Measurements from ENCODE around the gene EXOC4. TPM values are rescaled to one million over a fixed set of nuclear protein-coding genes. Genes with fewer than 3 reads are reported as not detected.

EXOC4 gene
- total RNA-seq, 2 donors from 2014 or later, result 62.0 to 146 TPM

- Histone ChIP-seq H3K4me1 (no peaks in the 10 kb centered on the region), H3K27ac (no peak overlapping the region), H3K4me3 (no peak overlapping the region), H3K9me3 (no peaks in the 10 kb centered on the region), H3K27me3 (no peaks in the 10 kb centered on the region), H3K36me3 (replicated peaks in 1 of 2; ENCODE audit: insufficient read depth in 1 of 2, low read depth in 2 of 2) (no peaks in the 10 kb centered on the region)
- 76 to 89% methylated on average over 3 of the region's 3 CpGs for WGBS, 2 donors
- DNase-seq, result no peak
- TF ChIP-seq CTCF (IDR thresholded peaks at IDR 0.05) (no peak), POLR2A (IDR thresholded peaks at IDR 0.05) (no peak)
- ATAC-seq, result no peak
- intact Hi-C loops (cut with DNase I), result no loop called here
These were observed 372.2 kb downstream of the EXOC4 start for GRCh38 chr7:133625046-133625445.

GRCh38 chr7:133629701-133630100 is 376.8 kb downstream of the EXOC4 start:
- no peak for TF ChIP-seq POLR2A (IDR thresholded peaks at IDR 0.05)
- TF ChIP-seq CTCF (IDR thresholded peaks at IDR 0.05), result no peak
- ATAC-seq (no peak), DNase-seq (no peak)
- no peaks in the 10 kb centered on the region for H3K9me3 ChIP-seq
- H3K4me3 ChIP-seq, result no peak overlapping the region
- WGBS, 2 donors, result 75 to 77% methylated on average over 5 of the region's 5 CpGs
- H3K27me3 ChIP-seq, result no peaks in the 10 kb centered on the region
- intact Hi-C loops (cut with DNase I), result no loop called here
- no peak overlapping the region for H3K27ac ChIP-seq
- H3K4me1 ChIP-seq, result no peaks in the 10 kb centered on the region
- H3K36me3 ChIP-seq (replicated peaks in 1 of 2; ENCODE audit: insufficient read depth in 1 of 2, low read depth in 2 of 2), result no peaks in the 10 kb centered on the region

DNA sequence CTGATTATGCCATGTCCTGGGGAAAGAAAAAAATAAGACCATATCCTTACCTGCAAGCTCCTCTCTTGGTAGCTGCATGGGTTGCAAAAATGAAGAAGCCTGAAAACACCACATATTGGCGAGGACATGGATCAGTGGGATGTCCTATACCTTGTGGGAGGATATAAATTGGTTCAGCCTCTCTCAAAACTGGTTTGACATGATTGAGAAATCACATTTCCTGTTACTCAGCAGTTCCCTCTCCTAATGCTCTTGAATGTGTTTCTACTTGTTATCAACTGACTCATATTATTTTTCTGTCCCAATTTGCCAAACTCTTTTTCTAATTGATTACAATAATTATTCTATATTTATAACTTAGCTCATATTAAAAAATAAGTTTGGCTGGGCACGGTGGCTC is 380.2 kb downstream of the EXOC4 start:
- no peak for ATAC-seq
- intact Hi-C loops (cut with DNase I), result no loop called here
- H3K4me1 ChIP-seq, result no peaks in the 10 kb centered on the region
- H3K4me3 ChIP-seq, result no peak overlapping the region
- H3K36me3 ChIP-seq (replicated peaks in 1 of 2; ENCODE audit: insufficient read depth in 1 of 2, low read depth in 2 of 2), result no peaks in the 10 kb centered on the region
- no peak for TF ChIP-seq POLR2A (IDR thresholded peaks at IDR 0.05)
- TF ChIP-seq CTCF (IDR thresholded peaks at IDR 0.05), result no peak
- no peak for DNase-seq
- no peaks in the 10 kb centered on the region for H3K9me3 ChIP-seq
- WGBS, 2 donors, result 38 to 46% methylated on average over 2 of the region's 2 CpGs
- H3K27me3 ChIP-seq, result no peaks in the 10 kb centered on the region
- no peak overlapping the region for H3K27ac ChIP-seq

- H3K4me3 ChIP-seq, result no peak overlapping the region
- DNase-seq (no peak), ATAC-seq (no peak)
- no peak overlapping the region for H3K27ac ChIP-seq
- H3K27me3 ChIP-seq, result no peaks in the 10 kb centered on the region
- H3K36me3 ChIP-seq (replicated peaks in 1 of 2; ENCODE audit: insufficient read depth in 1 of 2, low read depth in 2 of 2), result no peaks in the 10 kb centered on the region
- no peaks in the 10 kb centered on the region for H3K9me3 ChIP-seq
- 92 to 100% methylated on average over 1 of the region's 1 CpG for WGBS, 2 donors
- H3K4me1 ChIP-seq, result no peaks in the 10 kb centered on the region
- TF ChIP-seq POLR2A (IDR thresholded peaks at IDR 0.05) (no peak), CTCF (IDR thresholded peaks at IDR 0.05) (no peak)
- intact Hi-C loops (cut with DNase I), result no loop called here
These were observed 382.7 kb downstream of the EXOC4 start for GRCh38 chr7:133635541-133635940.

GRCh38 chr7:133638857-133639256 is 386.0 kb downstream of the EXOC4 start:
- no peaks in the 10 kb centered on the region for H3K9me3 ChIP-seq
- H3K4me1 ChIP-seq, result no peaks in the 10 kb centered on the region
- H3K4me3 ChIP-seq, result no peak overlapping the region
- ATAC-seq, result no peak
- H3K27me3 ChIP-seq, result no peaks in the 10 kb centered on the region
- intact Hi-C loops (cut with DNase I), result no loop called here
- no peak overlapping the region for H3K27ac ChIP-seq
- WGBS, 2 donors, result 91 to 94% methylated on average over 5 of the region's 5 CpGs
- no peak for DNase-seq
- TF ChIP-seq POLR2A (IDR thresholded peaks at IDR 0.05), result no peak
- TF ChIP-seq CTCF (IDR thresholded peaks at IDR 0.05), result no peak
- H3K36me3 ChIP-seq (replicated peaks in 1 of 2; ENCODE audit: insufficient read depth in 1 of 2, low read depth in 2 of 2), result no peaks in the 10 kb centered on the region
